Measurements from ENCODE around the gene COMMD3. TPM values are rescaled to one million over a fixed set of nuclear protein-coding genes. Genes with fewer than 3 reads are reported as not detected.
"Not testable (repeated sequence)": the region's sequence is repeated elsewhere in the genome, so short reads cannot be mapped to it uniquely, and the experiment has no call there.

The COMMD3 gene
- 46.8 TPM for total RNA-seq
- long read RNA-seq, transcript COMMD3-201 (8 exons, 1,342 nt): major isoform, 30 of 36 reads
- long read RNA-seq, partial matches to known transcripts: 2 of 36 reads
- long read RNA-seq, other reads (novel, unspliced or antisense): 3 of 36 reads

DNA sequence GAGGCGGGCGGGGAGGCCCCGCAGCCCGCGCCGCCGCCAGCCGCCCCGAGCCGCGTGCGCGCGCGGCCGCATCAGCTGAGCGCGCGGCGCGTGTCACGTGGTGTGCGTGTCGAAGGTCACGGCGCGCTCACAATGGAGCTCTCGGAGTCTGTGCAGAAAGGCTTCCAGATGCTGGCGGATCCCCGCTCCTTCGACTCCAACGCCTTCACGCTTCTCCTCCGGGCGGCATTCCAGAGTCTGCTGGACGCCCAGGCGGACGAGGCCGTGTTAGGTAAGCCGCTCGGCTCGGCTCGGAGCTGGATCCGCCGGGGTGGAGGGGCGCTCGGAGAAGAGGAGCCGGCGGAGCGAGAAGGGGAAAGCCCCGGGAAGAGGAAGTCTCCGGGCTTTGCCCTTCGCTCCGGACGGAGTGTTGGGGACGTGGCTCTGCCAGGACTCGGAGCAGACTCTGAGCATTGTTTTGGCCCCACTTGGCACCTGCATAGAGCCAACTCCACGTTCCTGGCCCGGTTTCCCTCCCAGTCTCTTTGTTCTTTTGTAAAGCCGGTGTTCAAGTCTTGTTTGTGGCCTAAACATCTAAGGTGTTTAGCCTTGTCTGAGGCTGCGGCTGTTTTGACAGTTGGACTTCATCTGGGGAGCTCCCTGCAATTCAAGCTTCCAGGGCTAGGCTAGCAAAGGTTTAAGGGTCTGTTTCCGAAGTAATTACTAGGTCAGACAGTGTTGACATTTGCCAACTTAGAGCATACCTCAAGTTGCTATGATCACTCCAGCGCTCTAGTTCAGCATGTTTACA is at the start of gene COMMD3:
Gene COMMD3, plus strand, starts transcription at position 103 of the 790 bp plus-strand sequence. Its CDS starts 30 bp downstream, at position 133.
- DNase-seq (ENCODE audit: low spot score): peak; percentile 95

GRCh38 chr10:22268503-22268902 is 47.7 kb upstream of the COMMD3 start:
- DNase-seq (ENCODE audit: low spot score): no peak

DNA sequence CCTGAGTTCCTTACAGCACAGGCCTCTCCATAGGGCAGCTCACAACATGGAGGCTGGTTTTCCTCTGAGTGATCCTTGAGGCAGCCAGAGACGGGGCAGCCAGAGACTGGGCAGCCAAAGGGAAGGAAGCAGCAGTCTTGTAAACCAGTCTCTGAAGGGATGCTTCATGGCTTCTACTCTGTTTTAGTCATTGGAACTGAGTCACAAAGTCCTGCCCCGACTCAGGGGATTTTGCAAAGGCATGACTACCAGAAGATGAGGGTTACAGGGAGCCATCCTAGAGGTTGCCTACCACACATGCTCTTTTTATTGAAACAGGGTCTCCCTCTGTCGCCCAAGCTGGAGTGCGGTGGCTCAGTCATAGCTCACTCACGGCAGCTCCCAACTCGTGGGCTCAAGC is 44.4 kb upstream of the COMMD3 start:
- no peak for DNase-seq (ENCODE audit: low spot score)

- DNase-seq (ENCODE audit: low spot score): no peak
These were observed 37.8 kb upstream of the COMMD3 start for GRCh38 chr10:22278441-22278782.

DNA sequence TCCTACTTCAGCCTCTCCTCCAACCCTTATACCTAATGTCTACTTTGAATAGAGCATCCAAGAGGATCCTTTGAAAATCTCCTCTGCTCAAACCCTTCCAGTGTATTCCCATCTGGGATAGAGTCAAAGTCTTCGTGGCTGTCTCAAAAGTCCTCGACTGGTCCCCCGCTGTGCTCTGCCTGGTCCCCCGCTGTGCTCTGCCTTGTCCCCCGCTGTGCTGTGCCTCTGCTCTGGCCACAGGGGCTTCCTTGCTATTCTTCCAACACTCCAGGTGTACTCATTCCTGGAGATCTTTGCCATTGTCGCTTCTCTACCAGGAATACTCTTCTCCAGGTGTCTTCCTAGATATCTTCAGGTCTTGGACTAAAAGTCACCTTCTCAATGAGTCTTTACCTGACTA is 36.1 kb upstream of the COMMD3 start:
- no peak for DNase-seq (ENCODE audit: low spot score)

DNA sequence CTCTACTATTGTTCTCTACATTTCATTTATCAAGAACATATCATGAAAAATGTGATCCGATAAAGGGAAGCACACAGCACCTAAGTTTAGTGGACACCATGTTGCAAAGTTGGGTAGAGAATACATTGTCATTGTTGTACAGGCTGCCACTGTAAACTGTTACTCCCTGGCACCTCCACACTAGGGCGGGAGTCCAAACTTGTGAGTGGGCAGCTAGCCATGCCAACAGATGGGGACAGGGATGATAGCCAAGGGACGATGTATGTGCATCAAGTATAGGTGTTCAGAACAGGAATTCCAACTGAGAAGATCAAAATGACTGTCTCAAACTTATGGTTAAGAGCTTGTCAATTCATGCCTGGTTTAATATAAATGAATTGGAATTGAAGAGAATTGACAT is 31.1 kb upstream of the COMMD3 start:
- no peak for DNase-seq (ENCODE audit: low spot score)

GRCh38 chr10:22293747-22294404 is 22.3 kb upstream of the COMMD3 start:
- DNase-seq (ENCODE audit: low spot score): no peak

GRCh38 chr10:22294694-22295093 is 21.5 kb upstream of the COMMD3 start:
- no peak for DNase-seq (ENCODE audit: low spot score)

GRCh38 chr10:22301193-22301592 is 15.0 kb upstream of the COMMD3 start:
- DNase-seq (ENCODE audit: low spot score): no peak

GRCh38 chr10:22303461-22303860 is 12.7 kb upstream of the COMMD3 start:
- no peak for DNase-seq (ENCODE audit: low spot score)

DNA sequence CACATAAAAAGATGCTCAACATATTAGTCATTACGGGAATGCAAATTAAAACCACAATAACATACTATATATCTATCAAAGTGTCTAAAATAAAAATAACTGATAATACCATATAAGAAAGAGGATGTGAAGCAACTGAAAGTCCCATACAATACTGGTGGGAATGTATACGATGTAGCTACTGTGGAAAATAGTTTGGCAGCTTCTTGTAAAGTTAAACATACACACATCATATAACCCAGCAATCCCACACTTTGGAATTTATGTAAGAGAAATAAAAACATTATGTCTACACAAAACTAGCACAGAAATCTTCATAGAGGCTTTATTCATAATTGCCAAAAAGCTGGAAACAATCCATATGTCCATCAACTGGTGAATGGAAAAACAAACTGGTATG is 10.5 kb upstream of the COMMD3 start:
- DNase-seq (ENCODE audit: low spot score): no peak

DNA sequence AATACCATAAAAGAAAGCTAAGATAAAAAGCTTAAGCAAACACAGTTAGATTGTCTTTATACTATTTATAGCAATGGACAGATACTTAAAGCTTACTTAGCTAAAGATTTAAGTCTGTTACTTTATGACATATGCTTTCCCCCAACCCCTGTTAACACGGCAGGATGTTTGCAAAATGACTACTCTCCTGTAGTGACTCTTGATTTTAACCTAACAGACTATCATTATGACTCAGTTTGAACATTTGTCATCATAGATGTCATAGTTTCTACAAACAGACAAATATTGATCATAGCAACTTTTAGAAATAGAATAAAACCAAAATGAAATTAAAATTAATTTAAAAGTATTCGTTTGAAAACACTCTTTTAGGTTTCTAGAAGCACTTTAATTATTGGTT is 7.8 kb upstream of the COMMD3 start:
- no peak for DNase-seq (ENCODE audit: low spot score)

GRCh38 chr10:22309180-22310000 is 6.8 kb upstream of the COMMD3 start:
- no peak for DNase-seq (ENCODE audit: low spot score)

GRCh38 chr10:22310012-22310411 is 6.2 kb upstream of the COMMD3 start:
- not testable (repeated sequence) for DNase-seq (ENCODE audit: low spot score)

DNA sequence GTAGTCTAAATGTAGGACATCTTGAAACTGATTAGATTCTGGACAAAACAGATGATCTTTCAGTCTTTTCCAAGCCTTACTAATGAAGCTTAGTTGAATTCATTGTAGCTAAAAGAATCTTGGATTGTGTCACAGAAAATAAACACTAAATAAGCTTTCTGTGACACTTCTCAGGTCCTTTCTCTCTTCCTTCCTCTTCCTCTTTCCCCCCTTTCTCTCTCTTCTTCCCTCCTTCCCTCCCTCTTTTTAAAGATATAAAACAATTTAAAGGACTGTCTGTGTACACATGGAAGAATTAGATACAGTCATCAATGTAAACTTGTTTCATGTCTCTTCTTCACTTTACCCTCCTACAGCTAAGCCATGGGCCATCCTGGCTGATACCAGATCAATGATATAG is 5.3 kb upstream of the COMMD3 start:
- no peak for DNase-seq (ENCODE audit: low spot score)

DNA sequence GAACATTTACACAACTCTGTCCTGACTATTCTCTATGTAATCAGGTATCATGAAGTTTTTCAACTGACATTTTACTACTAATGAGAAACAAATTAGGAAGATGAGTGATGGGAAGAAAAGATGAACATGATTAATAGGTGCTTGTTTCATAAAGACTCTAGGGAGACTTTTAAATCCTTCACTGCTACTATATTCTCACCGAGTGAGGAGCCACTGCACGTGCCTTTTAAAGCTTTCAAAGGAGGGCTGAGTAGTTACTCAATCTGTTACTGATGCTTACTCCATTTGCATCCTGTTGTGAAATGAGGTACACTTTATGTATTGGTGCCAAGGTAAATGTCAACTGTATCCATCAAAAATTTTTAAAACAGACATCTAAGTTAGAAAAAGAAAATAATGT is 1.3 kb upstream of the COMMD3 start:
- no peak for DNase-seq (ENCODE audit: low spot score)

DNA sequence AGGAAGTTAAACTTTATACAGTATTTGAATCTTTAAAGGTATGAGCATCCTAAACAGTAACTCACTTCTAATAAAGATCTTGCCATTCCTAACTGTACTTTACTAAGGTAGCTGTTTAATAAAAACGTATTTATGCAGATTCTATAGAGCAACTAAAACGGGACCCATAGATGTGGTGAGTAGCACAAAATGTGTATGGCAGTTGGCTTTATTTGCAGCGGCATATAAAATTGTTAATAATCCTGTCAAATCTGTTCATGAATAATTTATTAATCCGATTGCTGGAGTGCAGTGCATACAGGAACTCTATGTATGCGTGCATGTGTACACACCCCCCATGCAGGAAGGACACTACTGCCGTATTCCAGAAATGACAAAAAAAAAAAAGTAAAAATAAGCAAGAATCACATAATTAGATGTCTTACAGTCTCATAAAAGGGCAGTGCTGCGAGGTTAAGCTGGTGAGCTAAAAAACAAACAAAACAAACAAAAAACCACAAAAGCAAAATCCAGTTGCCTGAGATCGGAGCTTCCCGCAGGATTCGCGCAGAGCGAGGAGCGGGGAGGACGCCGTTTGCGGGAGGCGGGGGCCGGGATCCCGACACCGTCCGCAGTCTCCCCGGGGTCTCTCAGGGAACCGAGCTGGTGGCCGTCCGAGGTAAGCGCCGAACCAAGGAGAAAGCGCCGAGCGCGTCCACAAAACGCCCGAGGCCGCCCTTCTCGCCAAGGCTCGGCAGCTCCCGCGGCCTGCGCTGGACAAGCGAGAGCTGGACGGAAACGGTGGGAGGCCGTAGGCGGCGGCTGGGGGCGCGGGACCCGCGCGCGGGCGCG is 518 bp upstream of the COMMD3 start:
- peak; percentile 91 for DNase-seq (ENCODE audit: low spot score)

DNA sequence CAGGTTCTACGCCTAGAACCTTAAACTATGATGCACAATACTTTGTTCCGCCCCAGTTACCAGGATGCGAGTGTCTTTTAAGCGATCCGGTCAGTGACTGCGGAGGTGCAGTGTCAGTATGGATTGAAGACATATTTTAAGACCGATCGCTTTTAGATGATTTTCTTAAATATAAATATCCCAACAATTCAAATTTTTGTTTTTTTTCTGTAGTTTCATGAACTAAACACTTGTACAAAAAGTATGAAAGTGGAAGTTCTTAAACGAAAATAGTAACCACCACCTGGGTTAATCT is 835 bp downstream of the COMMD3 start:
- no peak for DNase-seq (ENCODE audit: low spot score)

GRCh38 chr10:22317771-22318565 is 1.8 kb downstream of the COMMD3 start:
- no peak for DNase-seq (ENCODE audit: low spot score)

DNA sequence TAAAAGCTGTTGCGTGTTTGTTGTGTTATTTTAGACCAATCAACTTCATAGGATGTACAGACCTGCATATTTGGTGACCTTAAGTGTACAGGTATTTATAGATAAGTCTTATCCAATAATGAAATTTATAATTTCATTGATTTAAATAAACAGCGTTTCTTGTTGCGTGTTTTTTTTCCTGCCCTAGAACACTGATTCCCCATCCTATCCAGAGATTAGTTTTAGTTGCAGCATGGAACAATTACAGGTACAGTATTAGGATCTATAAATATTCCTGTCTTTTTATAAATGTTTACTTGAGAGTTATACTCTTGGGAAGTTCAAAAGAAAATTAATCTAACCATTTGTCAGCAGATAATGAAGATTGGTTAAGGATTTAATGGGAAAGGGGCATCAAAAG is 2.6 kb downstream of the COMMD3 start:
- DNase-seq (ENCODE audit: low spot score): no peak
